Astrocyte (in vitro differentiated cells and primary cell): ENCODE measurements around the gene ZCWPW2. TPM values are rescaled to one million over a fixed set of nuclear protein-coding genes. Genes with fewer than 3 reads are reported as not detected.

ENCODE experiments used
- DNase-seq: peaks from one replicate; pipeline ENCODE4 v3.0.0-alpha.2; 2010; ENCODE audit warnings: low read depth
- FAIRE-seq: peaks from 2 replicates; lab custom pipeline; 2011; peaks lifted over from hg19 to GRCh38; lab: Jason Lieb, UNC
- H2AFZ ChIP-seq: 2 replicates; pipeline ENCODE4 v1.6.0; 2012; ENCODE audit warnings: low read depth, low read length, inconsistent platforms
- H3K27ac ChIP-seq: 2 replicates; pipeline ENCODE4 v1.5.1; 2011; ENCODE audit warnings: low read depth, low read length, inconsistent platforms
- H3K27me3 ChIP-seq: 2 replicates; pipeline ENCODE4 v1.6.0; 2011; ENCODE audit warnings: low read length, inconsistent platforms; ENCODE audit not compliant: insufficient read depth
- H3K36me3 ChIP-seq: 2 replicates; pipeline ENCODE4 v1.5.1; 2011; ENCODE audit warnings: low read length, inconsistent platforms; ENCODE audit not compliant: insufficient read depth
- H3K4me1 ChIP-seq: 2 replicates; pipeline ENCODE4 v1.5.1; 2011; ENCODE audit warnings: low read length, inconsistent platforms; ENCODE audit not compliant: insufficient read depth
- H3K4me2 ChIP-seq: 2 replicates; pipeline ENCODE4 v1.6.0; 2012; ENCODE audit warnings: low read length, inconsistent platforms
- H3K4me3 ChIP-seq: 2 replicates; pipeline ENCODE4 v1.5.1; 2011; ENCODE audit warnings: low read depth, mild to moderate bottlenecking, low read length, inconsistent platforms; ENCODE audit not compliant: insufficient read depth
- H3K79me2 ChIP-seq: 2 replicates; pipeline ENCODE4 v1.6.0; 2012; ENCODE audit warnings: mild to moderate bottlenecking, low read length, inconsistent platforms; ENCODE audit not compliant: insufficient read depth
- H3K9ac ChIP-seq: 2 replicates; pipeline ENCODE4 v1.6.0; 2012; ENCODE audit warnings: mild to moderate bottlenecking, low read length, inconsistent platforms
- H3K9me3 ChIP-seq: 2 replicates; pipeline ENCODE4 v1.5.1; 2012; ENCODE audit warnings: low read depth, mild to moderate bottlenecking, low read length, inconsistent platforms; ENCODE audit not compliant: insufficient read depth
- H4K20me1 ChIP-seq: 2 replicates; pipeline ENCODE4 v1.6.0; 2012; ENCODE audit warnings: low read length, inconsistent platforms; ENCODE audit not compliant: insufficient read depth
- H3K27ac Mint-ChIP-seq: one replicate; pipeline ENCODE4 v1.8.0; 2021; ENCODE audit warnings: mild to moderate bottlenecking, mixed read lengths; ENCODE audit not compliant: unreplicated experiment
- H3K27me3 Mint-ChIP-seq: one replicate; pipeline ENCODE4 v1.8.0; 2021; ENCODE audit warnings: low read depth, mixed read lengths; ENCODE audit not compliant: unreplicated experiment
- H3K36me3 Mint-ChIP-seq: one replicate; pipeline ENCODE4 v1.8.0; 2021; ENCODE audit warnings: low read depth, mixed read lengths; ENCODE audit not compliant: unreplicated experiment
- H3K4me1 Mint-ChIP-seq: one replicate; pipeline ENCODE4 v1.8.0; 2021; ENCODE audit warnings: low read depth, mixed read lengths; ENCODE audit not compliant: unreplicated experiment
- H3K4me3 Mint-ChIP-seq: one replicate; pipeline ENCODE4 v1.8.0; 2021; ENCODE audit warnings: mild to moderate bottlenecking, moderate library complexity, mixed read lengths; ENCODE audit not compliant: unreplicated experiment
- H3K9me3 Mint-ChIP-seq: one replicate; pipeline ENCODE4 v1.8.0; 2021; ENCODE audit warnings: mild to moderate bottlenecking, mixed read lengths; ENCODE audit not compliant: unreplicated experiment
- CTCF ChIP-seq: IDR thresholded peaks from 2 replicates; pipeline ENCODE4 v1.5.1; 2011; ENCODE audit warnings: low read depth, mild to moderate bottlenecking, inconsistent platforms, low read length, moderate library complexity; ENCODE audit not compliant: insufficient read depth
- EZH2 ChIP-seq: IDR thresholded peaks from 2 replicates; pipeline ENCODE4 v1.6.1; 2012; ENCODE audit warnings: mild to moderate bottlenecking, low read length, inconsistent platforms; ENCODE audit not compliant: insufficient read depth
- total RNA-seq: library from RNA; stranded (reverse); gene quantifications from 2 replicates; pipeline ENCODE4 v1.2.1, GENCODE V29; 2021

Gene ZCWPW2
- total RNA-seq, 1 donor from 2014 or later: 0.57 TPM

GRCh38 chr3:28334552-28334951 lies 14.0 kb upstream of the ZCWPW2 start:
- no peaks in the 10 kb centered on the region for H3K9me3 Mint-ChIP-seq
- TF ChIP-seq EZH2: no peak
- peak; percentile 8 for TF ChIP-seq CTCF
- H3K36me3 ChIP-seq: peaks cover 16% of the 10 kb centered on the region
- H3K27me3 ChIP-seq: no peaks in the 10 kb centered on the region
- no peak overlapping the region for H3K27ac ChIP-seq
- peaks cover 4% of the 10 kb centered on the region for H4K20me1 ChIP-seq
- H3K27ac Mint-ChIP-seq: no peak overlapping the region
- H3K4me1 Mint-ChIP-seq: no peaks in the 10 kb centered on the region
- no peak overlapping the region for H3K4me3 Mint-ChIP-seq
- H3K4me3 ChIP-seq: no peak overlapping the region
- H3K4me2 ChIP-seq: no peak overlapping the region
- no peaks in the 10 kb centered on the region for H3K9me3 ChIP-seq
- H3K4me1 ChIP-seq: no peaks in the 10 kb centered on the region
- no peak overlapping the region for H3K9ac ChIP-seq
- FAIRE-seq: no peak
- peaks cover 3% of the 10 kb centered on the region for H3K36me3 Mint-ChIP-seq
- no peak for DNase-seq
- no peaks in the 10 kb centered on the region for H3K79me2 ChIP-seq
- no peaks in the 10 kb centered on the region for H3K27me3 Mint-ChIP-seq
- H2AFZ ChIP-seq: no peak overlapping the region

- Mint-ChIP-seq H3K4me3 (no peak overlapping the region), H3K27me3 (no peaks in the 10 kb centered on the region), H3K36me3 (peaks cover 3% of the 10 kb centered on the region), H3K9me3 (no peaks in the 10 kb centered on the region), H3K27ac (no peak overlapping the region), H3K4me1 (no peaks in the 10 kb centered on the region)
- DNase-seq (no peak), FAIRE-seq (no peak)
- no peak overlapping the region for H3K27ac ChIP-seq
- no peak overlapping the region for H2AFZ ChIP-seq
- no peaks in the 10 kb centered on the region for H3K27me3 ChIP-seq
- peaks cover 17% of the 10 kb centered on the region for H3K36me3 ChIP-seq
- H4K20me1 ChIP-seq: peaks cover 4% of the 10 kb centered on the region
- TF ChIP-seq CTCF (no peak), EZH2 (no peak)
- no peak overlapping the region for H3K4me2 ChIP-seq
- no peak overlapping the region for H3K4me3 ChIP-seq
- no peaks in the 10 kb centered on the region for H3K4me1 ChIP-seq
- no peak overlapping the region for H3K9ac ChIP-seq
- H3K79me2 ChIP-seq: no peaks in the 10 kb centered on the region
- no peaks in the 10 kb centered on the region for H3K9me3 ChIP-seq
These were observed 13.3 kb upstream of the ZCWPW2 start for GRCh38 chr3:28335246-28335645.

- Mint-ChIP-seq H3K36me3 (no peaks in the 10 kb centered on the region), H3K9me3 (no peaks in the 10 kb centered on the region), H3K27ac (no peak overlapping the region), H3K4me1 (peaks cover 4% of the 10 kb centered on the region), H3K27me3 (no peaks in the 10 kb centered on the region), H3K4me3 (no peak overlapping the region)
- no peak overlapping the region for H3K4me3 ChIP-seq
- H3K9me3 ChIP-seq: no peaks in the 10 kb centered on the region
- no peak overlapping the region for H3K4me2 ChIP-seq
- H3K4me1 ChIP-seq: no peaks in the 10 kb centered on the region
- no peak for DNase-seq
- H4K20me1 ChIP-seq: peaks cover 4% of the 10 kb centered on the region
- H3K36me3 ChIP-seq: peaks cover 18% of the 10 kb centered on the region
- no peak for FAIRE-seq
- peaks cover 9% of the 10 kb centered on the region for H3K79me2 ChIP-seq
- no peak overlapping the region for H3K9ac ChIP-seq
- H3K27me3 ChIP-seq: no peaks in the 10 kb centered on the region
- TF ChIP-seq EZH2: no peak
- TF ChIP-seq CTCF: no peak
- H2AFZ ChIP-seq: no peak overlapping the region
- H3K27ac ChIP-seq: no peak overlapping the region
These were observed 11.3 kb upstream of the ZCWPW2 start for GRCh38 chr3:28337230-28337629.
